HUES64 (cell line): ENCODE data around the gene TSEN2.

ENCODE experiments used
- H3K27ac ChIP-seq: 2 replicates; pipeline ENCODE4 v1.7.0; 2013; ENCODE audit warnings: low read depth, low read length, inconsistent platforms
- H3K27me3 ChIP-seq: 2 replicates; pipeline ENCODE4 v1.6.1; 2013; ENCODE audit warnings: mild to moderate bottlenecking, low read length; ENCODE audit not compliant: insufficient read depth
- H3K36me3 ChIP-seq: 2 replicates; pipeline ENCODE4 v1.6.1; 2013; ENCODE audit warnings: mild to moderate bottlenecking, low read length; ENCODE audit not compliant: insufficient read depth
- H3K4me1 ChIP-seq: 2 replicates; pipeline ENCODE4 v1.6.1; 2013; ENCODE audit warnings: mild to moderate bottlenecking, low read length, moderate library complexity; ENCODE audit not compliant: insufficient read depth
- H3K4me3 ChIP-seq: 2 replicates; pipeline ENCODE4 v1.5.1; 2013; ENCODE audit warnings: mild to moderate bottlenecking, low read length, moderate library complexity
- H3K9ac ChIP-seq: 2 replicates; pipeline ENCODE4 v1.6.1; 2013; ENCODE audit warnings: mild to moderate bottlenecking, low read depth, low read length
- H3K9me3 ChIP-seq: 2 replicates; pipeline ENCODE4 v1.6.1; 2013; ENCODE audit warnings: low read depth, low read length; ENCODE audit not compliant: insufficient read depth
- WGBS: fragments of 150-250, 120-280 bp; methylation state at CpG from one replicate; pipeline ENCODE4 v1.1.7; 2013; ENCODE audit warnings: missing lambda C conversion rate; 5-methylcytosine and 5-hydroxymethylcytosine counted together

The TSEN2 gene

GRCh38 chr3:12557473-12558100 is 73.3 kb downstream of the TSEN2 start:
- peaks cover 29% of the 10 kb centered on the region for H3K4me1 ChIP-seq
- 6% methylated on average over 18 of the region's 18 CpGs for whole genome bisulfite sequencing

DNA sequence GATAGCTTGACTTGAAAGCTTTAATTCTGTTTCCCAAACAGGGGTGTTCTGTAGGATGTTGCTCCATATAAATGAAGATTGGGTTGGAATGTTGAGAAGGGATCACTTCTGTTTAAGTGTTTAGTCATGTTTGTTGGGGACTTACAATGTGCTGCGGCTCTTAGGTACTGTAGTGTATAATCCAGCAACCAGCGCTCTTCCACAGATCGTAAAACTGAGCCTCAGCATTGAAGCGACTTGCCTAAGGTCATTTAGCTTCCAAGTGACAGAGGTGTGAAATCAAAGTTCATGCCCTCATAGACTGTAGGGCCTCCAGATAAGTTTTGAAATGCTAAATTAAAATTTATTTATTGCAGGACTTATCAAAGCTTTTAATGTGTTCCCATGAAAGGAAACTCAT is 74.4 kb downstream of the TSEN2 start:
- Histone ChIP-seq H3K9me3 (no peaks in the 10 kb centered on the region), H3K4me1 (peaks cover 36% of the 10 kb centered on the region), H3K9ac (0 out of 2 replicates have a peak overlapping the region, but pooled peaks have one; percentile 28), H3K36me3 (no peaks in the 10 kb centered on the region), H3K27ac (no peak overlapping the region), H3K4me3 (peak overlapping the region; percentile 68), H3K27me3 (no peaks in the 10 kb centered on the region)
- WGBS, result 90% methylated on average over 4 of the region's 4 CpGs

More at GRCh38 chr3:12557473-12558100, 73.3 kb downstream of the TSEN2 start:
- no peaks in the 10 kb centered on the region for H3K36me3 ChIP-seq
- H3K4me3 ChIP-seq, result peak overlapping the region; percentile 68
- H3K9me3 ChIP-seq, result no peaks in the 10 kb centered on the region
- peak overlapping the region; percentile 90 for H3K9ac ChIP-seq
- no peaks in the 10 kb centered on the region for H3K27me3 ChIP-seq
- H3K27ac ChIP-seq, result peak overlapping the region; percentile 91

DNA sequence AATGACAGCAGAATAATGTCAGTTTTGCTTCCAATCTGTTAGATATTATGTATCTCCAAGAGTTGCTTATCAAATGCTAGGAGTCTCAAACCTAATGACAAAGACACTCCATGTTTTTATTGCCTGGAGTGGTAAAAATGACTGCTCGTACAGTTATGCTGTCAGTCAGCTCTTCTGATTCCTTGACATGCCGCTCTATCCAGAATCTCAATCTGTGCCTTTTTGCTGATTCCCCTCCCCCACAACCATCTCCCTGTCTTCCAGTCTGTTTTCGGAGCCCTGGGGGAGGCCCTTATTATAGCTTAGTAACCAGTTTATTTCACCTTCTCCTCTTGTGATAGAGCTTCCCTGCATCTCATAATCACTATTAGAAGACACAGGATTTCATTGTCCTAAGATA is 75.2 kb downstream of the TSEN2 start:
- Histone ChIP-seq H3K4me3 (no peak overlapping the region; the same call in 1 of the 2 replicates), H3K9me3 (no peaks in the 10 kb centered on the region), H3K27me3 (no peaks in the 10 kb centered on the region), H3K9ac (no peak overlapping the region), H3K4me1 (peaks cover 36% of the 10 kb centered on the region), H3K36me3 (no peaks in the 10 kb centered on the region), H3K27ac (no peak overlapping the region)
- 88% methylated on average over 3 of the region's 3 CpGs for WGBS

DNA sequence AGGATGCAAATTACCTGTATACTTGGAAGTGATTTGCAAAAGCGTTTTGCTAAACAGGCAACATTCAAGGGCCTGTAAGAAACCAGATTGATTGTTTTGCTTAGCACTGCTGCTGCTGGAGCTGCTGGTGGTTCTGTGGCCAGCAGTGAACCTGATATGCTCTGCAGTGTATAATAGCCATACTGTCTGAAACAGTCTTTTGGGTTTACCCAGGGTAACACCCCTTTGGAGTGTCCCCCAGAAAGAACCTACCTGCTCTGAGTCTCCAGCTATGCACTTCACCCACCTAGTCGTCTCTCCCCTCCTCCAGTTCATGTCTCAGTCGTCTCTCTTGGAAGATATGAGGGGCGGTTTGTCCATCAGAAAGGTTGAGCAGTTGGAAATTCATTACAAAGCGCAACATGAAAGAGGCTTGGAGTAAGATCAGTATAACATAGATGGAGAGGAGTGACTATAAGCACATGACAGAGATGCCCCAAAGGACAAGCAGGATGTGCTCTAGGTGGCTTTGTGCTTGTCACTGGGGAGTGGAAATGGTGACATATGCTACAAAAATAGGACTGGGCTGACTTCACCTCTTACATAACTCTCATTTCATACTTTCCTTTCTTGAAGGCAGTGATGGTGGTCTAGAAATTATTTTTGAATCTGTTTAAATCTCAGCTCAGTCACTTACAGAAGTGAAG is 76.4 kb downstream of the TSEN2 start:
- Histone ChIP-seq H3K4me3 (no peak overlapping the region), H3K36me3 (no peaks in the 10 kb centered on the region), H3K9me3 (no peaks in the 10 kb centered on the region), H3K9ac (no peak overlapping the region), H3K27ac (no peak overlapping the region), H3K4me1 (peaks cover 36% of the 10 kb centered on the region), H3K27me3 (no peaks in the 10 kb centered on the region)
- WGBS, result 85% methylated on average over 5 of the region's 5 CpGs

- H3K9me3 ChIP-seq, result no peaks in the 10 kb centered on the region
- no peak overlapping the region for H3K4me3 ChIP-seq
- no peak overlapping the region for H3K9ac ChIP-seq
- no peaks in the 10 kb centered on the region for H3K36me3 ChIP-seq
- no peak overlapping the region for H3K27ac ChIP-seq
- H3K27me3 ChIP-seq, result no peaks in the 10 kb centered on the region
- 95% methylated on average over 2 of the region's 2 CpGs for WGBS
- H3K4me1 ChIP-seq, result peaks cover 36% of the 10 kb centered on the region
These were observed 77.1 kb downstream of the TSEN2 start for GRCh38 chr3:12561397-12561796.

- H3K9me3 ChIP-seq, result no peaks in the 10 kb centered on the region
- no peak overlapping the region for H3K9ac ChIP-seq
- H3K4me3 ChIP-seq, result no peak overlapping the region
- H3K36me3 ChIP-seq, result no peaks in the 10 kb centered on the region
- H3K27me3 ChIP-seq, result no peaks in the 10 kb centered on the region
- peaks cover 36% of the 10 kb centered on the region for H3K4me1 ChIP-seq
- 86% methylated on average over 1 of the region's 1 CpG for WGBS
- no peak overlapping the region for H3K27ac ChIP-seq
These were observed 78.2 kb downstream of the TSEN2 start for GRCh38 chr3:12562451-12562850.

- Histone ChIP-seq H3K27ac (no peak overlapping the region), H3K4me1 (peaks cover 13% of the 10 kb centered on the region), H3K36me3 (peaks cover 33% of the 10 kb centered on the region), H3K27me3 (no peaks in the 10 kb centered on the region), H3K4me3 (no peak overlapping the region), H3K9me3 (no peaks in the 10 kb centered on the region), H3K9ac (no peak overlapping the region)
These were observed 82.7 kb downstream of the TSEN2 start for GRCh38 chr3:12566976-12567375.

DNA sequence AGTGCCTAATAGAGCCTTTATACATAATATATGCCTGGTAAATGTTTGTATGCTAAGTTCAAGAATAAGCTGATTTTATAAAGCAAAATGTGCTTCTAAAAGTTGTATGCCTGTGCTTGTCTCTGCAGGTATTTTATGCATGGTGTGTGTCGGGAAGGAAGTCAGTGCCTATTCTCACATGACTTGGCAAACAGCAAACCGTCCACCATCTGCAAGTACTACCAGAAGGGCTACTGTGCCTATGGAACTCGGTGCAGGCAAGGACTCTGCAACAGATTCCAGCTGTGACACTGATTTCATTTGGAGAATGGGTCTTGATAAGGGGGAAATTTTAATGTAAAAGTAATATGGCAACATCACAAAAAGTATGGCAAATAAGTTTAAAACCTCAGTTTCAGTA is 84.5 kb downstream of the TSEN2 start:
- no peaks in the 10 kb centered on the region for H3K4me1 ChIP-seq
- no peak overlapping the region for H3K4me3 ChIP-seq
- no peaks in the 10 kb centered on the region for H3K9me3 ChIP-seq
- no peaks in the 10 kb centered on the region for H3K27me3 ChIP-seq
- no peak overlapping the region for H3K27ac ChIP-seq
- H3K9ac ChIP-seq, result no peak overlapping the region
- H3K36me3 ChIP-seq, result peaks cover 49% of the 10 kb centered on the region
- WGBS, result 92% methylated on average over 3 of the region's 3 CpGs

DNA sequence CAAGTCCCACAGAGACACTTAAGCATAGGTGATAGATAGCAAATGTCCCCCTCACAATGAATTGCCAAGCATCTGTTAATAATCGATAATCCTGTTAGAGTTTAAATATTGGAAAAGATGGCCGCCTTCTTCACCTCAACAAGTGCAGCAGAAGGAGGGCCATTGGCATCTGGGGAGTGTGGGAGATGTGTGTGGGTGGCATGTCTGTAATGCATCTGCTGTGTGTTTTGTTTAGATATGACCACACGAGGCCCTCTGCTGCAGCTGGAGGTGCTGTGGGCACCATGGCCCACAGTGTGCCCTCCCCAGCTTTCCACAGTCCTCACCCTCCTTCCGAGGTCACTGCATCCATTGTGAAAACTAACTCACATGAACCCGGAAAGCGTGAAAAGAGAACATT is 85.6 kb downstream of the TSEN2 start:
- Histone ChIP-seq H3K9ac (no peak overlapping the region), H3K9me3 (no peaks in the 10 kb centered on the region), H3K4me1 (no peaks in the 10 kb centered on the region), H3K27me3 (no peaks in the 10 kb centered on the region), H3K36me3 (peaks cover 60% of the 10 kb centered on the region), H3K4me3 (no peak overlapping the region), H3K27ac (no peak overlapping the region)
- 96% methylated on average over 6 of the region's 6 CpGs for WGBS

GRCh38 chr3:12571986-12572385 is 87.7 kb downstream of the TSEN2 start:
- H3K36me3 ChIP-seq, result peaks cover 81% of the 10 kb centered on the region
- H3K9me3 ChIP-seq, result no peaks in the 10 kb centered on the region
- no peak overlapping the region for H3K27ac ChIP-seq
- H3K27me3 ChIP-seq, result no peaks in the 10 kb centered on the region
- H3K4me3 ChIP-seq, result no peak overlapping the region
- no peak overlapping the region for H3K9ac ChIP-seq
- 90% methylated on average over 11 of the region's 11 CpGs for WGBS
- no peaks in the 10 kb centered on the region for H3K4me1 ChIP-seq

GRCh38 chr3:12574131-12574530 is 89.9 kb downstream of the TSEN2 start:
- H3K36me3 ChIP-seq, result peaks cover 90% of the 10 kb centered on the region

More at GRCh38 chr3:12574131-12574530, 89.9 kb downstream of the TSEN2 start:
- WGBS, result 94% methylated on average over 6 of the region's 6 CpGs
- Histone ChIP-seq H3K4me3 (no peak overlapping the region), H3K9ac (no peak overlapping the region), H3K27me3 (no peaks in the 10 kb centered on the region), H3K9me3 (no peaks in the 10 kb centered on the region), H3K27ac (no peak overlapping the region), H3K4me1 (no peaks in the 10 kb centered on the region)
